ENCODE results near the gene PROS1.
"Not testable (repeated sequence)": the region's sequence is repeated elsewhere in the genome, so short reads cannot be mapped to it uniquely, and the experiment has no call there.

PROS1 gene

DNA sequence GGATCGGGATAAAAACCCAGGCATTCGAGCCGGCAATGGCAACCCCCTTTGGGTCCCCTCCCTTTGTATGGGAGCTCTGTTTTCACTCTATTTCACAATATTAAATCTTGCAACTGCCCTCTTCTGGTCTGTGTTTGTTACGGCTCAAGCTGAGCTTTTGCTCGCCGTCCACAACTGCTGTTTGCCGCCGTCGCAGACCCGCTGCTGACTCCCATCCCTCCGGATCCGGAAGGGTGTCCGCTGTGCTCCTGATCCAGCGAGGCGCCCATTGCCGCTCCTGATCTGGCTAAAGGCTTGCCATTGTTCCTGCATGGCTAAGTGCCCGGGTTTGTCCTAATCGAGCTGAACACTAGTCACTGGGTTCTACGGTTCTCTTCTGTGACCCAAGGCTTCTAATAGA is 8.6 kb downstream of the PROS1 start:
- not testable (repeated sequence) for DNase-seq

DNA sequence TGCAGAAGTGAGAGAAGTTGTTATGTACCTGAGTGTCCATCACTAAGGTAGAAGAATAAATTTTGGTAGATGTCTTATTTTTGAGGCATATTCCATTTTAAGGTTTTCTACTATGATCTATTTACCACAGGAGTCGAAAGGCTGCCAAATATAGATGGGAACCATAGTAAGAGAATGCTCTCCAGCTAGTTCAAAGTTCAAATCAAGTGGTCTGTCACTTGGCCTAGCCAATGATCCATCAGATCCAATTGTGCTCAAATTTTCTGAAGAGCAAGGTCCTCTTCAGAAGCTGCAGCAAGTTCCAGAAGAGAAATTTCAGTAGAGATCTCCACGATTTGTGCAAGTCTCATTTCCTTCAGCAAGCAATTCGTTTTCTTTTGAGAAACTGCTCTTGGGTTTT is 10.9 kb downstream of the PROS1 start:
- DNase-seq = no peak

DNA sequence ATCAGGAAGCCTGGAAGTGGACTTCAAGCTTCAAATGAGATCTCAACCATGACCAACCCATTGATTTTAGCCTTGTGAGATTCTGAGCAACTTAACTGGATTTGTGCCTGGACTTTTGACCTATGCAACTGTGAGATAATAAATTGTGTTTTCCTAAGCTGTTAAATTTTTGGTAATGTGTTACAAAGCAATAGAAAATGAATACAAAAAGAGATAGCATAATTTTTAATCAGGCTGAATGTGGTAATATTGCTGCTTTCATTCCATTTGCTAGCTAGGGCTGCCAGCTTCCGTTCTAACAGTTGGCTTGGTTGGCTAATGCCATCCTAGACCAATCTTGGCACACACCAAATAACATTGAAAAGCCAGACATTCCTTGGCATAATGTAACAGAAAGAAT is 12.2 kb downstream of the PROS1 start:
- no peak for DNase-seq

DNA sequence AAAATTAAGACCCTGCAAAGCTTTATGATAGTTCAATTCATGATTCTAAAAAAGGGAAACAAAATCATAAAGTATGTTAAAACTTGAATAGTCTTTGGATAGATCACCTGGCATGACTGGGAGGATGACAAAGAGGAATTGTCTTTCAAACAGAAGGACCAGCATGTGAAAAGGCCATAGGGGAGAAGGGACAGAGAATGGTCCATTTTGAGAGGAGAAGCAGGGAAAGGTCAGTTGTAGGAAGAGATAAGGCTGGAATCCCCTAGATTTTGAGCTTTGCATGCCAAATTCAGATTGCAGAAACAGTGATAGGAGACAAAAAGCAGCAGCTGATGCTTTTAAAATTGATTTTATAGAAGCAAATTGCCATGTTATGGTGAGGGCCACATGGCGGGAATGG is 12.7 kb downstream of the PROS1 start:
- DNase-seq = no peak

DNA sequence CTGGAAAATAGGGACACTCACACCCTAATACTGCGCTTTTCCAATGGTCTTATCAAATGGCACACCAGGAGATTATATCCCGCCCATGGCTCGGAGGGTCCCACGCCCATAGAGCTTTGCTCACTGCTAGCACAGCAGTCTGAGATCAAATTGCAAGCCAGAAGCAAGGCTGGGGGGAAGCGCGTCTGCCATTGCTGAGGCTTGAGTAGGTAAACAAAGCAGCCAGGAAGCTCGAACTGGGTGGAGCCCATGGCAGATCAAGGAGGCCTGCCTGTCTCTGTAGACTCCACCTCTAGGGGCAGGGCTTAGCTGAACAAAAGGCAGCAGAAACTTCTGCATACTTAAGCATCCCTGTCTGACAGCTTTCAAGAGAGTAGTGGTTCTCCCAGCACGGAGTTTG is 23.7 kb downstream of the PROS1 start:
- DNase-seq = not testable (repeated sequence)

DNA sequence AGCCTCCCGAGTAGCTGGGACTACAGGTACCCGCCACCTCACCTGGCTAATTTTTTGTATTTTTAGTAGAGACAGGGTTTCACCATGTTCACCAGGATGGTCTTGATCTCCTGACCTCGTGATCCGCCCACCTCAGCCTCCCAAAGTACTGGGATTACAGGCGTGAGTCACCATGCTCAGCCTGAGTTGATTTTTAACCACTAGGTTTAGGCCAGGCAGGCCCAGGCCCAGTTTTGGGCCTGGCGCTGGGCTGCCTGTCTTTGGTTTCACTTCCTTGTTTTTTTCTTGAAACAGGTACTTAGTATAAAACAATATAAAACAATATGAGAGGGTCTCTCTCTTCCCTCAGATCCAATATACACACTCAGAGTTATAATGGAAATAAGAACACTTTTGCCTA is 36.2 kb downstream of the PROS1 start:
- not testable (repeated sequence) for DNase-seq

DNA sequence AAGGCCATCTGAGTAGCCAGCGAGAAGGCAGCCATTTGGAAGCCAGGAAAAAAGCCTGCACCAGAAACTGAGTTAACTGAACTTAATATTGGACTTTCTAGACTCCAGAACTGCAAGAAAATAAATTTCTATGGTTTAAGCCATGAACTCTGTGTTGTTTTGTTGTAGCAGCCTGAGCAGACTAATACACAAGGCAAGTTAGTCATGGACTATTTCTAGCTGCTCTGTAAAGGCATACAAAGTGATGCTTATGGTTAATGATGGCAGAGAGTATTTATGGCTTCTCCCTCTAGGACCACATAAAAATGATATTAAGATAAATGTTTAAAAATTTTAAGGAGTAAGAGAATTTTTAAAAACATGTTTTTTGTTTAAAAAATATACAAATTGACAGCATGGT is 37.1 kb downstream of the PROS1 start:
- no peak for DNase-seq

DNA sequence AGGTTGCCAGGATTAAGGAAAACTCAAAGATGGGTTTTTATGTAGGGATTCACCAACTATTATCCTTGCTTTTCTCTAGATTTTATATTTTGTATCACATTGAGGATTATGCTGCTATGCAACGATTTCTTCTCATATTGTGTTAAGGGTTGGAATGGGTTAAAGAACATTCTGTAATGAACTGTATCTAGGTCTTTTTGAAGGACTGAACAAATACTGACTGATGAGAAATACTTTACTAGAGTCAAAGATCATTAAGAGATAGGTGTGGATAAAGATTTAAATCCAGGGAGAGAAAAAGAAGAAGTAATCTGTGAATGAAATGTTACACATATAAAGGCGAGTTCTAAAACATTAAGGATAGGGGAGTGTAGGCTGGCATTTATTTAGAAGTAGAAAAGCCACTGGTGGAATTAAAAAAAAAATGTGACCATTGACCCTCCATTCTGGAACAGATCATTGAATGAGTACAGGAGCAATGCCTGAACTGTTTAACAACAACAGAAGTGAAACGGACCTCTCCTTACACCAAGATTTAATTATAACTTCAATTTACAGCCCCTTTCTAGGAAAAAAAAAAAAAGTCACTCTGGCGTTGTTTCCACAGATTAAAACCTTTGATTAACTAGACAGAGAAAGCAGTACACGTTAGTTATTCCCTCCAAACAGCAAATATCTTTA is 39.2 kb downstream of the PROS1 start:
- DNase-seq = no peak

DNA sequence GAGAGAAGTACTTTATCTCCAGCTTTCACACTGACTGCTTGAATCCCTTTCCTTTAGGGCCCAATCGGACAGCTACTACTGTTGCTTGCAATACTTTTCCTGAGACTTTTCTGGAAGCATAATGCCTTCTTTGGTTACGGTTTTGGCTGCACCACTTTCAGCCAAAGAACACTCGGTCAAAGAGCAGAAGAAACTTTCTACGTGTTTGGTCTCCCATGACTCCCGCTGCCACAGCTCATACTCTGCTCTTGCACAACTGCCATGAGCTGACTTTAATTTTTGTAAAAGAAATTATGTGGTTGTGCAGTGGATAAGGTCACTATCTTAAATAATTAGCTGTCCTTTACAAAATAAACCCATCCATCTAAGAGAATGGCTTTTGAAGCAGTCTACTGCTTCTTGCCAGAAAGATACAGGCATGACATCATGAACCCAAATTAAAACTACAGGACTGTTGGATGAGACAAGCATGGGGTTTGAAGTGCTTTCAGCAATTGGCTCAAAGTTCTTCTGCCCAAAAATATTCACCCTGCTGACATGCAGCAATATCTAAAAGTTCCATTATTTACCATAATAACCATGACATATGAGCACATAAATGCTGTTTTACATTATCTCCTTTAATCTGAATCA is 42.0 kb downstream of the PROS1 start:
- no peak for DNase-seq

DNA sequence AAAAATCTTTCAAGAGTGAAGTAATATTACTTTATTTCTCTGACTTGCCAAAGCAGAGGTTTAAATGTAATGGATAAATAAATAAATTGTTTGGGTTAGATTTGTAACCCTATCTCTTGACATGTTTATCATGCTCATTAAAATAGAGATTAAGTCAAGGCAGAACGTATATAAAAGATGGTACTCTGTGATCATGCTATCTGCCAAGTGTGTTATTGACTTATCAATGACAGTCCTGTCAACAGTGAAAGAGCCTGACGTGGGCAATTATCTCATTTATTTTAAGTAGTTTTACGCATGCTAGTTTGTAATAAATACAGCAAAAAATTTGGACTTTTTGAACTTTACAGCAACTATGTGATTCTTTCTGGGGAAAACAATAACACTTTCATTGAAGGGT is 43.7 kb downstream of the PROS1 start:
- DNase-seq = no peak

DNA sequence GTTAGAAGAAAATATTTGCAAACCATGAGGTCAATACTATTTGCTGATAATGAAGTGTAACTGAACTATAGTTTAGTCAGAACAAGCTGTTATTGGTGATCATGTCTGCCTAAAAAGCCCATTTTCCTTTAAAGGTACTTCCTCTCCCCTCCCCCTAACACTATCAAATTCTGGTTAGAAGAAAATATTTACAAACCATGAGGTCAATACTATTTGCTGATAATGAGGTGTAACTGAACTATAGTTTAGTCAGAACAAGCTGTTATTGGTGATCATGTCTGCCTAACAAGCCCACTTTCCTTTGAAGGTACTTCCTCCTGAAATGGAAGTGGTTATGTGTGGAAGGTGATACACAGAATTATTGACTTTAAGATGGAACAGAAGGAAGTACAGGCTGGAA is 46.9 kb downstream of the PROS1 start:
- no peak for DNase-seq

DNA sequence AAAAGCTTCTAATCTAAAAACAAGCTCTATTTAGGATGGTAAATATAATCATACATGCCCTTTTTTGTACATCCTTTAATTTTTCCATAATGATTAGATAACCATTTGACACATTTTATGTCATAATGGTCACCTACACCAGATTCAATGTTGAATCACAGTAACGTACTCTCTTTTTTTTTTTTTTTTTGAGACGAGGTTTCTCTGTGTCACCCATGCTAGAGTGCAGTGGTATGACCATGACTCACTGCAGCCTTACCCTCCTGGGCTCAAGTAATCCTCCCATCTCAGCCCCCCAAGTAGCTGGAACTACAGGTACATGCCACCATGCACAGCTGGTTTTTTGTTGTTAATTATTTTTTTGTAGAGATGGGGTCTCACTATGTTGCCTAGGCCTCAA is 49.2 kb downstream of the PROS1 start:
- DNase-seq = no peak

DNA sequence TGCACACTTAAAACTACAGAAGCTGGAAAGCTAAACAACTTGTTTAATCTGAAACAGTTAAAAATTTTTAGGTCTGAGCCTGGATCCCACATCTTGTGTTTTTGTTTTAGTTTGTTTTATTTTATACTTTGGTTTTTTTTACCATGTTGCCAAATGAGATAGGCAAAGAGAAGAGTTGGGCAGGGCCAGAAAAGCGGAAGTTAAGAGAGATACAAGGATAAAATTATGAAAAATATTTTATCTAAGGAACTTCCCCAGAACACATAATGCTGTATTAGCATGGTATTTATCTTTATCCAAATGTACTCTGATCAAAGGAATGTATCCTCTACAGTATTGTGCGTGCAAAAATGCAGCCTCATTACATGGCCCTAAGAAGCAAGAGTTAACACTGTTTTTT is 50.7 kb downstream of the PROS1 start:
- no peak for DNase-seq

DNA sequence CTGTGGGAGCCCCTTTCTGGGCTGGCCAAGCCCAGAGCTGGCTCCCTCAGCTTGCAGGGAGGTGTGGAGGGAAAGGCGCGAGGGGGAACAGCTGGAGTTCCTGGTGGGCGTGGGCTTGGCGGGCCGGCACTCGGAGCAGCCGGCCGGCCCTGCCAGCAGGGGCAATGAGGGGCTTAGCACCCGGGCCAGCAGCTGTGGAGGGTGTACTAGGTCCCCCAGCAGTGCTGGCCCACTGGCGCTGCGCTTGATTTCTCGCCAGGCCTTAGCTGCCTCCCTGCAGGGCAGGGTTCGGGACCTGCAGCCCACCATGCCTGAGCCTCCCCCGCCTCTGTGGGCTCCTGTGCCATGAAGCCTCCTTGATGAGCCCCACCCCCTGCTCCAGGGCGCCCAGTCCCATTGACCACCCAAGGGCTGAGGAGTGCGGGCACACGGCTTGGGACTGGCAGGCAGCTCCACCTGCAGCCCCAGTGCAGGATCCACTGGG is 56.1 kb downstream of the PROS1 start:
- DNase-seq = not testable (repeated sequence)

DNA sequence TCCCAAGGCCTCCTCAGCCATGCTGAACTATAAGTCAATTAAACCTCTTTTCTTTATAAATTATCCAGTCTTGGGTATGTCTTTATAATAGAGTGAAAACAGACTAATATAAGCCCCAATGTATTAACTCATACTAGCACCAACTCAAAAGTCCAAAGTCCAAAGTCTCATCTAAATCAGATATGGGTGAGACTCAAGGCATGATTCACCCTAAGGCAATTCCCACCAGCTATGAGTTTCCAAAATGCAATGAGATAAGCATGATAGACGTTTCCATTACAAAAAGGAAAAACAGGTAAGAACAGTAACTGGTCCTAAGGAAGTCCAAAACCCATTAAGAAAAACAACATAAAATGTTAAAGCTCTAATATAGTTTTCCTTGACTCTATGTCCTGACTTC is 60.1 kb downstream of the PROS1 start:
- DNase-seq = not testable (repeated sequence)

DNA sequence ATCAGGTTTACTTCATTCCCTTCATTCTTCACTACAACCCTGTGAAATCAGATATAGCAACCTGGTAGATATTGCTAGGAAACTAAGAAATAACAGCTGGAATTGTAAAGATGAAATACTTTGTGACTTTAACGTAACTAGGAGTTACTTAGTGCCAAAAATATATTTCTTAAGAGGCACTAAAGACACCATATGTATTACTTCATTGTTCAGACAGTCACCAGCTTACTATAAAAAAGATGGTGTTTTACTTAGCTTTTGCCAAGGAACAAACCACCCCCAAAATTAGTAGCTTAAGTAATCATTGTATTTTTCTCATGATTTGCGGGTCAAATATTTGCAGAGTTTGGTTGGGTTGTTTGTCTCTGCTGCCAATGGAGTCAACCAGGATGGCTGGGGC is 62.5 kb downstream of the PROS1 start:
- DNase-seq = no peak

DNA sequence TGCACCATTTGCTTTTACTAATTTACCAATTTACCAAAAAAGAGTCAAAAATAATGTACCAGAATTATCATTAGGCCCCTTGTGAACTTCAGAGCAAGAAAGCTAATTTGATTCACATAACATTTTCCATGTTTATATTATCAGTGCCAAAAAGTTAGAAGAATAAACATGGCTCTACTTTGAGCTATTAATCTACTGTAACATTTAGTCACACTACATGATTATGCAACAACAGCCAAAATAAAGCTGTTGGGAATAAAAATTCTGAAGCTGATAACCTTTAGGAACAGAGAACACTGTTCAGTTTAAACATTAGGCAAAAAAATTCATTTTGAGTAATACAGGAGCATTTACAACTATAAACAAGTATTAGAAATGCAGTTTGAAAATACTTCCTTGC is 63.6 kb downstream of the PROS1 start:
- no peak for DNase-seq

DNA sequence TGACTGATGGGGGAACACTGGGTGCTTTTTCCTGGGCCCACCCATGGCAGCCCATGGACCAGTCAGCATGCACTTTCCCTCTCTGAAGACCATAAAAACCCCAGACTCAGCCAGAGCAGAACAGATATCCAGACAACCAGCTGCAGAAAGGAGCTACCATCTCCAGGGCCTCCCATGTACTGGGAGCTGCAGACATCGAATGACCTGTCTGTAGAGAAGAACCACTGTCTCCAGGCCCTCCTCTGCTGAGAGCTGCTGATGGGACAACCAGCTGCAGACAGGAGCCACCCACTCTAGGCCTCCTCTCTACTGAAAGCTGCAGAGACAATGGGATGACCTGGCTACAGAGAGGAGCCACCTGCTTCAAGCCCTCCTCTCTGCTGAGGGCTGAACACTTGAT is 66.6 kb downstream of the PROS1 start:
- DNase-seq = no peak

DNA sequence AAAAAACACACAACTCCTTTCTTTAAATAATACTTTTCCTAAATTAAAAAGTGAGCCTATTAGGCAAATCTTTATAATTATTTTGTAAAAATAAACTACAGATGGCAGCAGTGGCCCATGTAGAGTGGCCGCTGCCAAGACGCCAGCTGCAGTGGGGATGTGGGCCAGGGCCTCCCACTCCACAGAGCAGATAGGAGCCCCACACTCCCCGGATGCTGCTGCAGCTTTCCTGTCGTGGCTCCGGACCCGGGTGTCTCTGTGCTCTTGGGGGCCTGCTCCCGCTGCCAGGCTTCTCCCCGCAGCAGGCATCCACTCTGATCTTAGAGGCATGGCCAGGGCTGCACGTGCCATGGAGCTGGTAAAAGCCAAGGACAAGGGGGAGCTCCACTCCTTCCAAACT is 67.5 kb downstream of the PROS1 start:
- DNase-seq = no peak

DNA sequence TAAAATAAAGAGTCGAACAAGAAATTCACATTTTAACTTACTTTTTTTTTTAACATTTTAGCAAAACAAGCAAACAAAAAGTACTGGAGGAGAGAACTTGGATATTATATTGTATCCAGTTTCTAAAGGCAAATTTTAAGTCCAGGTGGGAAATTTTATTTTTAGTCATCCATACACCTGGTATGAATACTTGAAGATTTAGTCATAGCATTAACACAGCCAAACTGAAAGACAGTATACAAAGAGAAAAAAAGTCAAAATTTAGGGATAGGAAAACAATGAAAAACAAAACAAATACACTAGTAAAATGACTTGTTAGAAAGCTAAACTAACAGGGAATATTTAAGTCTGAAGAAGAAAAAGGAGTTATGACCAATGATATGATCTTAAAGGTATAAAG is 69.1 kb downstream of the PROS1 start:
- no peak for DNase-seq

DNA sequence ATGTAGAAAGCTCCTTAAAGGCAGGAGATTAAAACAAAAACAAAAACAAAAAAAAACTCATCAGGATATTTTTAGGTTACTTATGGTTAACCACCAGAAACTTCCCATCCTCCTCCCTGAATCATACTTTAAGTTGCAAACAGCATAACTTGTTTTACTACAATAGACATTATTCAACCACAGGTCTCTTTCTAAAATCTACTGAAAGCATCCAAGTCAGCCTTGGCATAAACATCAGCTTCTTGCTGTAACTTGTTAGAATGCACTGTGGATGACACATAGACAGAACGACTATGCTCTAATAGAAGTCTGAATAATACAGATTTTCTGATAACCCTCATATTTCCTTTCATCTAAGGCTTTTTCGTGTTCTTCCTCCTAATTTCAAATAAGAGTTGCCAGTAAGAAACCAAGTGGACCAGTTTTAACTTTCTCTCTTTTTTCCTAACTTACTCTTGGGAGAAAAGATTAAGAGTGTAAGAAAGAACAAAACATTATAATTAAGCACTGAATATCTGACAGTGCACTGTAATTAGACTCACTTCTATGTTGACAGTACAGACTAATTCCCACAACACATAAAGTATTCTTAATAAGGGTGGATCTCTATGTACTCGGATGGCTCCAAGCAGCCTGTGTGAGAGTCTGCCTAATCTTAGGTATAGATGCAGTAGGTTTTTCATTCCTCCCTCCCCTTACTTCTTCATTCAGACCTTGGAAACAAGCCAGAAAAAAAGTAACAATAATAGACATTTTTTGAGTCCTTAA is 95.3 kb downstream of the PROS1 start:
- not testable (repeated sequence) for DNase-seq

DNA sequence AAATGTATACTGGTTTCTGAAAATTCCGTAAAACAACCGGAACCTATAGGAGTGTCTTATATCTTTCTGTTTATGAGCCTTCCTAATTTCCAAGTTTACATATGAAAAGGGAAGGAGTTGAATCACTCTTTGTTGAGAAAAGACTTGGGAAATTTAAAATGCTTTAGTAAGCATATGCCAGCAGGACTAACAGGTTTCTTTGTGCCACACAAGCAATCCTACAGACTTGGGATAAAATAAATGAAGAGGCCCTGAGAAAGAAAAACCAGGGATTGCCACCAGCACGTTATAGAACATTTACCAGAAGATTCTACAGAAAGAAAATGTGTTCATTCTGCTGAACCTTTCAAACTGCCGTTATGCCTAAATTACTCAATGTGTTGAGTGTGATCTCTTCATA is 96.3 kb downstream of the PROS1 start:
- DNase-seq = not testable (repeated sequence)

DNA sequence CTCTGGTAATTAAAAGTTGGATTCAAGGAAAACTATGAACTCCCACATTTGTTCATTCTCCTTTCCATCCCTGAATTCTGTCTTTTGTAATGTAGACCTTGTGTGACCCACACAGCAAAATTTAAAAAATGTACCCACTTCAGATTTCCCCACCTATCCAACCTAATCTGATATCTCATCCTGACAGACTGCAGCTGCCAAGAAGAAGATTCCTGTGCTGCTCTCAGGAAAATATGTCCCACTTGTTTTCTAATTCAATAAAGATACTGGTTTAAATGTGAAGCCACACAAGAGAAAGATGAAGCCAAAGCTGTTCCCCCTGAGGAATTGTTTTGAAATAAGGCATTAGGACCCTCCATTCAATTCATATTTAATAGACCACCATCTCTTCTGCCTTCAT is 100.3 kb downstream of the PROS1 start:
- not testable (repeated sequence) for DNase-seq

DNA sequence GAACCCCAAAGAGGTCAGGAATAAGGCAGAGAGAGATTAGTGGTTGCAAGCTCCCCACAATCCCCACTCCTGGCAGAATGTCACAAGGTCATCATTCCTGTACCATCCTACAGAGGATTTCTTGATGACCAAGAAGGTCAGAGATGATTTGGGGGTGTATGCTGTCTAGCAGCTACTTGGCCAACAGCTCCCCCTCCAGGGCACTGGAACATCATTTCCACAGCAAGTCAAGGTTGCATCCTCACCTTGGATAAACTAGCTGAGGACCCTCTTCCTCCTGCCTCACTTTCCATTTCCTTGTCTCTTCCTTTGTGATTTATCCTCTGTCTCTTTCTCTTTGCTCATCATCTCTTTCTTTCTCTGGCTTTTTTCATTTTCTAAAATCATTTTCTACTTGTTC is 106.3 kb downstream of the PROS1 start:
- no peak for DNase-seq

Measured in activated naive CD4-positive, alpha-beta T cell treated with anti-CD3 and anti-CD28 coated beads, Interleukin-2, amount 50 U/mL, for 16 hours (primary cell).